ENCODE results near the gene RAB29.

DNA sequence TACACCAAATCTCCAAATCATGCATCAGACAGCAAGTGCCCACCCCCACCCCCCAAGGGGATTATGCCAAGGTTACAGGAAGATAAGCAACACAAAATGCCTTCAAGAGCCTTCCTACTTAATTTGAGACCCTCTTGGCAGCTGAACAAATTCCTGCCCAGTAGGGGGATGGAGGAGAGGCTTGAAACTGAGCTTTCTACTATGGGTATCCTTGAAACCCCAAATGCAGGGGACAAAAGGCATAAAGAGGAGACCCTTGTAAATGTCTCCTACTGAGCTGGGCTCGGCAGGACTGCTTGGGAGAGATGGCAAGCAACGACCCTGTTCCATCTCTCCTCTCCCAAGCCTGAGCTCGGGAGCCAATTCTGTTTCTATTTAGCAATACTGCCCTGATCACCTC is 34.2 kb upstream of the RAB29 start:
- TF ChIP-seq, protein P1, sequence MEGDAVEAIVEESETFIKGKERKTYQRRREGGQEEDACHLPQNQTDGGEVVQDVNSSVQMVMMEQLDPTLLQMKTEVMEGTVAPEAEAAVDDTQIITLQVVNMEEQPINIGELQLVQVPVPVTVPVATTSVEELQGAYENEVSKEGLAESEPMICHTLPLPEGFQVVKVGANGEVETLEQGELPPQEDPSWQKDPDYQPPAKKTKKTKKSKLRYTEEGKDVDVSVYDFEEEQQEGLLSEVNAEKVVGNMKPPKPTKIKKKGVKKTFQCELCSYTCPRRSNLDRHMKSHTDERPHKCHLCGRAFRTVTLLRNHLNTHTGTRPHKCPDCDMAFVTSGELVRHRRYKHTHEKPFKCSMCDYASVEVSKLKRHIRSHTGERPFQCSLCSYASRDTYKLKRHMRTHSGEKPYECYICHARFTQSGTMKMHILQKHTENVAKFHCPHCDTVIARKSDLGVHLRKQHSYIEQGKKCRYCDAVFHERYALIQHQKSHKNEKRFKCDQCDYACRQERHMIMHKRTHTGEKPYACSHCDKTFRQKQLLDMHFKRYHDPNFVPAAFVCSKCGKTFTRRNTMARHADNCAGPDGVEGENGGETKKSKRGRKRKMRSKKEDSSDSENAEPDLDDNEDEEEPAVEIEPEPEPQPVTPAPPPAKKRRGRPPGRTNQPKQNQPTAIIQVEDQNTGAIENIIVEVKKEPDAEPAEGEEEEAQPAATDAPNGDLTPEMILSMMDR (IDR thresholded peaks at IDR 0.05) = no peak
- TF ChIP-seq POLR2AphosphoS5 (IDR thresholded peaks at IDR 0.05; ENCODE audit: low read depth, low read length) = no peak
- TF ChIP-seq TCF7L2 (IDR thresholded peaks at IDR 0.05; ENCODE audit: low read depth, low read length) = no peak
